ENCODE data around the gene CREBRF. TPM values are rescaled to one million over a fixed set of nuclear protein-coding genes. Genes with fewer than 3 reads are reported as not detected.

The CREBRF gene
- polyA plus RNA-seq, 1 experiment = 11.2 TPM

DNA sequence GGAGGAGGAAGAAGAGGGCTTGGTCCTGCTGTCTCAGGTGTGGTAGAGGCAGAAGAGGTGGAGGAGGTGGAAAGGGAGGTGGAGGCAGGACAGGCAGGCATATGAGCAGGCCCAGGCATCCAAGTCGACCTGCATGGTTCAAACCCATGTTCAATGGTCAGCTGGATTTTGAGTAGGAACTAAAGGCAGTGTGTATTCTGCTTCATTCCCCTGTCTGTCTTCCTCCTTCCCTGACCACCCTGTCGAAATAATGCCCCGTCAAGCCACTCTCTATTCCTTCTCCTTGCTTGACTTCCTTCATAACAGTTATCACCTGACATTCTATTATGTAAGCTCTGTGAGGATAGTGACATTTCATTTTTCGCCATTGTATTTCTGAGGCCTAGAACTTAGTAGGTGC is 37.8 kb upstream of the CREBRF start:
- peaks cover 4% of the 10 kb centered on the region; the same call in 1 of the 2 replicates for H3K36me3 ChIP-seq (ENCODE audit: control insufficient read depth, insufficient read depth, low read length)
- no peaks in the 10 kb centered on the region for H3K27me3 ChIP-seq (ENCODE audit: control insufficient read depth, insufficient read depth, low read length)
- no peak for DNase-seq (ENCODE audit: low read depth)
- no peak for TF ChIP-seq CTCF (IDR thresholded peaks at IDR 0.05; ENCODE audit: insufficient read depth, low read depth, low read length)
- CTCF ChIA-PET = interaction anchor here (1.3 kb wide), 2 partner anchors 11 to 48 kb away, joined by 3 to 6 read pairs; no protein-coding TSS in a partner anchor
- POLR2A ChIA-PET = no interaction called here
- no peak overlapping the region for H3K4me3 ChIP-seq (ENCODE audit: low read depth, low read length)

DNA sequence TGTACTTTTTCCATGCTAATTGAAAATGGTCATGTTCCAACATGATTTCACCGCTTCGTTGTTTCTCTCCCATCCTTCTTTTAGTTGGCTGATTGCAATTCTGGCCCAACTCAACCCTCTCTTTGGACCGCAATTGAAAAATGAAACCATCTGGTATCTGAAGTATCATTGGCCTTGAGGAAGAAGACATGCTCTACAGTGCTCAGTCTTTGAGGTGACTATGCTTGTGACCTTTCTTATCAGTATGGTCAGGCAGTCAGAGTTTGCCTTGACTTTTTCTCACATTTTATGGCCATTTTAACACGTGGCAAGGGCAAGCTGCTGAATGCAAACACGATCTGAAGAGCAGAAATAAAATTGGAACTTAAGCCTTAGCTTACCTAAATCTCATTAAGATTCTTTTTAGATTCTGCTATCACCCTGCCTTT is 36.0 kb upstream of the CREBRF start:
- no peak for DNase-seq (ENCODE audit: low read depth)

GRCh38 chr5:173020643-173021042 is 35.5 kb upstream of the CREBRF start:
- ChIA-PET CTCF (interaction anchor here (1.3 kb wide), 1 partner anchor 10 kb away, joined by 5 read pairs; no protein-coding TSS in a partner anchor), POLR2A (no interaction called here)
- Histone ChIP-seq H3K27me3 (ENCODE audit: control insufficient read depth, insufficient read depth, low read length) (no peaks in the 10 kb centered on the region), H3K4me3 (ENCODE audit: low read depth, low read length) (no peak overlapping the region), H3K36me3 (ENCODE audit: control insufficient read depth, insufficient read depth, low read length) (peaks cover 4% of the 10 kb centered on the region; the same call in 1 of the 2 replicates)
- DNase-seq (ENCODE audit: low read depth) = no peak
- TF ChIP-seq CTCF (IDR thresholded peaks at IDR 0.05; ENCODE audit: insufficient read depth, low read depth, low read length) = no peak

More for the DNA sequence above, 36.0 kb upstream of the CREBRF start:
- POLR2A ChIA-PET = no interaction called here
- Histone ChIP-seq H3K4me3 (ENCODE audit: low read depth, low read length) (no peak overlapping the region), H3K27me3 (ENCODE audit: control insufficient read depth, insufficient read depth, low read length) (no peaks in the 10 kb centered on the region), H3K36me3 (ENCODE audit: control insufficient read depth, insufficient read depth, low read length) (peaks cover 4% of the 10 kb centered on the region; the same call in 1 of the 2 replicates)
- CTCF ChIA-PET = interaction anchor here (1.3 kb wide), 1 partner anchor 9 kb away, joined by 5 read pairs; no protein-coding TSS in a partner anchor
- no peak for TF ChIP-seq CTCF (IDR thresholded peaks at IDR 0.05; ENCODE audit: insufficient read depth, low read depth, low read length)

DNA sequence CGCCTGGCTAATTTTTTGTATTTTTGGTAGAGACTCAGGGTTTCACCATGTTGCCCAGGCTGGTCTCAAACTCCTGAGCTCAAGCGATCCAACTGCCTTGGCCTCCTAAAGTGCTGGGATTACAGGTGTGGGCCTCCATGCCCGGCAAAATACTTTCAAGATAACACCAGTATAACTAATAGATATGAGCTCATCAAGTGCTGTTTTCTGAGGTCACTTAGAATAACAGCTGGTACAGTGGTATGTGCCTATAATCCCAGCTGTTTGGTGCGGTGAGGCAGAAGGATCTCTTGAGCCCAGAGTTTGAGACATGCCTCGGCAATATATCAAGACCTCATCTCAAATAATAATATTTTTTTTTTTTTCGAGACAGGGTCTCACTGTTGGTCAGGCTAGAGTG is 30.5 kb upstream of the CREBRF start:
- CTCF ChIA-PET = interaction anchor here (0.9 to 1.5 kb wide), 2 partner anchors 9 to 31 kb away, joined by 3 to 5 read pairs; no protein-coding TSS in a partner anchor

GRCh38 chr5:173027905-173028304 is 28.2 kb upstream of the CREBRF start:
- no peak for TF ChIP-seq CTCF (IDR thresholded peaks at IDR 0.05; ENCODE audit: insufficient read depth, low read depth, low read length)
- POLR2A ChIA-PET = no interaction called here
- CTCF ChIA-PET = interaction anchor here (0.7 kb wide), 1 partner anchor 11 kb away, joined by 4 read pairs; no protein-coding TSS in a partner anchor
- no peaks in the 10 kb centered on the region; the same call in 1 of the 2 replicates for H3K36me3 ChIP-seq (ENCODE audit: control insufficient read depth, insufficient read depth, low read length)
- DNase-seq (ENCODE audit: low read depth) = no peak
- no peak overlapping the region for H3K4me3 ChIP-seq (ENCODE audit: low read depth, low read length)
- no peaks in the 10 kb centered on the region for H3K27me3 ChIP-seq (ENCODE audit: control insufficient read depth, insufficient read depth, low read length)

More for the DNA sequence above, 30.5 kb upstream of the CREBRF start:
- TF ChIP-seq CTCF (IDR thresholded peaks at IDR 0.05; ENCODE audit: insufficient read depth, low read depth, low read length) = no peak
- Histone ChIP-seq H3K4me3 (ENCODE audit: low read depth, low read length) (no peak overlapping the region), H3K36me3 (ENCODE audit: control insufficient read depth, insufficient read depth, low read length) (peaks cover 4% of the 10 kb centered on the region; the same call in 1 of the 2 replicates), H3K27me3 (ENCODE audit: control insufficient read depth, insufficient read depth, low read length) (no peaks in the 10 kb centered on the region)
- POLR2A ChIA-PET = no interaction called here
- DNase-seq (ENCODE audit: low read depth) = no peak

Measured in BJ (cell line).